Adrenal gland (tissue), 12 donors: Measurements from ENCODE around the gene SLC2A9. TPM values are rescaled to one million over a fixed set of nuclear protein-coding genes. Genes with fewer than 3 reads are reported as not detected.

ENCODE experiments used
- DNase-seq, 7 donors: peaks; one replicate each; pipeline ENCODE4 v3.0.0-alpha.2; 2019 to 2020
- H3K27ac ChIP-seq, 5 donors: fragments of 200-600 bp; sonication (generic) in 4 of 5; 1 replicate in 3 of 5; 2 replicates in 2 of 5; pipeline versions ENCODE4 v1.5.1 to v1.8.0; 2016 to 2020; ENCODE audit warnings: mild to moderate bottlenecking in 1 of 5
- H3K27me3 ChIP-seq: fragments of 200-600 bp; 2 replicates; pipeline ENCODE4 v1.8.0; 2021
- H3K36me3 ChIP-seq, 2 donors: fragments of 200-600 bp; replicated peaks in 1 of 2; 1 replicate in 1 of 2; 2 replicates in 1 of 2; pipeline versions ENCODE4 v1.5.1 to v1.8.0; 2018 to 2022
- H3K4me1 ChIP-seq, 2 donors: fragments of 200-600 bp; replicated peaks in 1 of 2; 1 replicate in 1 of 2; 2 replicates in 1 of 2; pipeline versions ENCODE4 v1.5.1 to v1.8.0; 2018 to 2021
- H3K4me3 ChIP-seq, 4 donors: fragments of 200-600 bp; sonication (generic) in 3 of 4; one replicate each; pipeline ENCODE4 v1.5.1; 2016 to 2018
- H3K9me3 ChIP-seq, 3 donors: fragments of 200-600 bp; sonication (generic) in 1 of 3; replicated peaks in 1 of 3; 1 replicate in 2 of 3; 2 replicates in 1 of 3; pipeline versions ENCODE4 v1.5.1 to v1.8.0; 2016 to 2021
- POLR2A ChIP-seq, 2 donors: fragments of 450-650 bp; IDR thresholded peaks; one replicate each; pipeline ENCODE4 v1.6.1; 2017; ENCODE audit warnings: antibody characterized with exemption in 2 of 2, mild to moderate bottlenecking in 2 of 2, moderate library complexity in 1 of 2
- WGBS, 4 donors: extraction: QIAGEN DNeasy Blood & Tissue Kit in 2 of 4; methylation state at CpG; one replicate each; pipeline versions ENCODE4 v1.1.5 to v1.1.7; 2013 to 2017; 5-methylcytosine and 5-hydroxymethylcytosine counted together
- intact Hi-C, 2 donors: fragments of 100-400 bp; cut with DNase I; formaldehyde crosslinking; loops; one replicate each; pipeline versions ENCODE4 v1.14.1 to v1.15.0; 2022 to 2023
- polyA plus RNA-seq, 3 donors: library from polyadenylated mRNA; stranded (reverse); fragments of 200-250 nt in 2 of 3; fragments of 350-450 nt in 1 of 3; fragmentation: Illumina TruSeq in 1 of 3; extraction: RNeasy Lipid Tissue Mini Kit (QIAGEN cat#74804) in 1 of 3; gene quantifications; one replicate each; pipeline ENCODE4 v1.2.3, GENCODE V29; 2013 to 2014
- total RNA-seq, 9 donors: library from RNA; depleted of rRNA in 4 of 9; stranded (reverse); fragments of >200 nt in 4 of 9; fragments of 120-200 nt in 1 of 9; fragmentation: NEBNext Ultra II Directional in 1 of 9; extraction: Animal tissue kit (Norgen Biotek cat#: 25700) in 1 of 9; gene quantifications; one replicate each; pipeline versions ENCODE4 v1.1.0 to v1.2.4, GENCODE V29; 2013 to 2023
- TF ChIP-seq, protein P1 (sequence below), 6 experiments: fragments of 450-650 bp in 4 of 6; fragments of 200-600 bp in 2 of 6; sonication (generic) in 1 of 6; IDR thresholded peaks; 1 replicate in 5 of 6; 2 replicates in 1 of 6; pipeline versions ENCODE4 v1.5.1 to v1.8.0; 2016 to 2021; ENCODE audit warnings: antibody characterized with exemption in 6 of 6, mild to moderate bottlenecking in 2 of 6, moderate library complexity in 1 of 6
- donor health status: healthy with polysubstance abuse.
- donor health status: Bipolar disorder and iron deficiency.
- donor health status: DM: yes; HTN: yes; CAD: no.
- donor health status: DM: no; HTN: no; CAD: no.
- donor health status: DM: no; HTN: no; CAD: no.
- donor health status: DM: yes; HTN: yes; CAD: no.

Gene SLC2A9
- total and polyA plus RNA-seq, 12 donors = 1.8 to 16.6 (median 8.5) TPM

- intact Hi-C loops = no loop called here
- WGBS, 4 donors = 91 to 98% (median 94%) methylated on average over 2 of the region's 2 CpGs
- H3K36me3 ChIP-seq = no peaks in the 10 kb centered on the region
- H3K4me3 ChIP-seq = no peak overlapping the region
- H3K4me1 ChIP-seq = no peaks in the 10 kb centered on the region
- TF ChIP-seq POLR2A (IDR thresholded peaks at IDR 0.05) = no peak
- TF ChIP-seq, protein P1, sequence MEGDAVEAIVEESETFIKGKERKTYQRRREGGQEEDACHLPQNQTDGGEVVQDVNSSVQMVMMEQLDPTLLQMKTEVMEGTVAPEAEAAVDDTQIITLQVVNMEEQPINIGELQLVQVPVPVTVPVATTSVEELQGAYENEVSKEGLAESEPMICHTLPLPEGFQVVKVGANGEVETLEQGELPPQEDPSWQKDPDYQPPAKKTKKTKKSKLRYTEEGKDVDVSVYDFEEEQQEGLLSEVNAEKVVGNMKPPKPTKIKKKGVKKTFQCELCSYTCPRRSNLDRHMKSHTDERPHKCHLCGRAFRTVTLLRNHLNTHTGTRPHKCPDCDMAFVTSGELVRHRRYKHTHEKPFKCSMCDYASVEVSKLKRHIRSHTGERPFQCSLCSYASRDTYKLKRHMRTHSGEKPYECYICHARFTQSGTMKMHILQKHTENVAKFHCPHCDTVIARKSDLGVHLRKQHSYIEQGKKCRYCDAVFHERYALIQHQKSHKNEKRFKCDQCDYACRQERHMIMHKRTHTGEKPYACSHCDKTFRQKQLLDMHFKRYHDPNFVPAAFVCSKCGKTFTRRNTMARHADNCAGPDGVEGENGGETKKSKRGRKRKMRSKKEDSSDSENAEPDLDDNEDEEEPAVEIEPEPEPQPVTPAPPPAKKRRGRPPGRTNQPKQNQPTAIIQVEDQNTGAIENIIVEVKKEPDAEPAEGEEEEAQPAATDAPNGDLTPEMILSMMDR (IDR thresholded peaks at IDR 0.05) = no peak
- no peaks in the 10 kb centered on the region for H3K27me3 ChIP-seq
- H3K27ac ChIP-seq = no peak overlapping the region
- DNase-seq = no peak
- H3K9me3 ChIP-seq = no peaks in the 10 kb centered on the region
Measured at GRCh38 chr4:9841072-9841471, 180.2 kb downstream of the SLC2A9 start.

GRCh38 chr4:9835430-9835829 is 185.9 kb downstream of the SLC2A9 start:
- Histone ChIP-seq H3K4me3 (no peak overlapping the region), H3K27ac (no peak overlapping the region), H3K36me3 (no peaks in the 10 kb centered on the region), H3K9me3 (no peaks in the 10 kb centered on the region), H3K27me3 (no peaks in the 10 kb centered on the region), H3K4me1 (peaks cover 7% of the 10 kb centered on the region in 2 donors)
- TF ChIP-seq POLR2A (IDR thresholded peaks at IDR 0.05) = no peak
- TF ChIP-seq, protein P1 (IDR thresholded peaks at IDR 0.05) = no peak
- DNase-seq = peak; percentile 60 to 83 (median 68)
- intact Hi-C loops = no loop called here
- 40 to 59% (median 50%) methylated on average over 5 of the region's 5 CpGs for WGBS, 4 donors

DNA sequence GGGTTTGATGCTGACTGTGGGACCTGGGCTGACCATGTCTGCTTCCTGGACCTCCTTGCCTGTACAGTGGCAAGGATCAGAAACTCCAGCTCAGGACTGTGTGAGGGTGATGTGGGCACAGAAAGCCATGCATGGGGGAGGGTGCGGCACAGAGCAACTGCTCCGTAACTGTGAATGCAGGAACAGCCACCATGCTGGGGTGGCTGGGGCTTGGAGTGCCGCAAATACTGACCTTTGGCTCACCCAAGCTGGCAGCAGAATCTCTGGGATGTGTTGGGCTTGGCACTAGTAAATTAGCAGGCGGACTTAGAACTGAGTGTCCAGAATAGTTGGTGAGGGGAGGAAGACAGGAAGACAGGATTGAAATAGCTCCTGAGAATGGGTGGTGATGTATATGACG is 187.9 kb downstream of the SLC2A9 start:
- Histone ChIP-seq H3K4me3 (no peak overlapping the region), H3K36me3 (no peaks in the 10 kb centered on the region), H3K27ac (no peak overlapping the region), H3K27me3 (no peaks in the 10 kb centered on the region), H3K9me3 (no peaks in the 10 kb centered on the region), H3K4me1 (peaks cover 7% of the 10 kb centered on the region in 2 donors)
- 85 to 93% (median 92%) methylated on average over 5 of the region's 5 CpGs for WGBS, 4 donors
- intact Hi-C loops = no loop called here
- TF ChIP-seq POLR2A (IDR thresholded peaks at IDR 0.05) = no peak
- TF ChIP-seq, protein P1 (IDR thresholded peaks at IDR 0.05) = no peak
- no peak for DNase-seq

GRCh38 chr4:9832640-9833039 is 188.7 kb downstream of the SLC2A9 start:
- no peaks in the 10 kb centered on the region for H3K36me3 ChIP-seq
- H3K4me1 ChIP-seq = peaks cover 7% of the 10 kb centered on the region in 2 donors
- no peak overlapping the region for H3K27ac ChIP-seq
- 46 to 63% (median 57%) methylated on average over 2 of the region's 2 CpGs for WGBS, 4 donors
- peak in 6 of 7 donors; percentile 30 to 67 (median 56) for DNase-seq
- no peak overlapping the region for H3K4me3 ChIP-seq
- no peaks in the 10 kb centered on the region for H3K9me3 ChIP-seq
- TF ChIP-seq, protein P1 (IDR thresholded peaks at IDR 0.05) = no peak
- TF ChIP-seq POLR2A (IDR thresholded peaks at IDR 0.05) = no peak
- H3K27me3 ChIP-seq = no peaks in the 10 kb centered on the region
- intact Hi-C loops = no loop called here
